GM12878 (cell line): ENCODE measurements around the gene HDAC9. TPM values are rescaled to one million over a fixed set of nuclear protein-coding genes. Genes with fewer than 3 reads are reported as not detected.

Experiments
- ATAC-seq: fragments of 200-7000 bp; cut with Tn5 transposase; 3 replicates; pipeline ENCODE4 v1.9.1; 2020; ENCODE audit warnings: mild to moderate bottlenecking, moderate library complexity
- BruUV-seq: library from RNA; stranded (reverse); fragments of 400-500 nt; replicated peaks from 2 replicates; lab custom pipeline; 2021; lab: Mats Ljungman, UMichigan
- CTCF ChIA-PET: fragments of 300-600 bp; sonication (Branson Sonifier 250); formaldehyde crosslinking; extraction: SDS; loops from one replicate; lab custom pipeline; 2021; ENCODE audit warnings: inconsistent platforms; lab: Yijun Ruan, JAX
- POLR2A ChIA-PET: fragments of 350-600 bp; formaldehyde crosslinking; extraction: SDS; loops from one replicate; lab custom pipeline; 2021; ENCODE audit warnings: inconsistent platforms; lab: Charles Lee
- RAD21 ChIA-PET: fragments of 300-600 bp; sonication (Branson Sonifier 250); formaldehyde crosslinking; loops from one replicate; lab custom pipeline; 2023; ENCODE audit warnings: antibody characterized with exemption; ENCODE audit not compliant: unreplicated experiment; lab: Charles Lee
- SMC1A ChIA-PET: fragments of 300-600 bp; sonication (Branson Sonifier 250); formaldehyde crosslinking; loops from one replicate; lab custom pipeline; 2023; ENCODE audit not compliant: unreplicated experiment, uncharacterized antibody; lab: Charles Lee
- DNase-seq: peaks from one replicate; pipeline ENCODE4 v3.0.0-alpha.2; 2011; ENCODE audit warnings: low read depth, low spot score
- FAIRE-seq: peaks from 3 replicates; lab custom pipeline; 2011; peaks lifted over from hg19 to GRCh38; lab: Jason Lieb, UNC
- H2AFZ ChIP-seq: 2 replicates; pipeline ENCODE4 v1.6.0; 2011; ENCODE audit warnings: low read depth, low read length, control low read depth; ENCODE audit not compliant: control insufficient read depth
- H3K27ac ChIP-seq: 2 replicates; pipeline ENCODE4 v1.5.1; 2011; ENCODE audit warnings: control low read depth; ENCODE audit not compliant: control insufficient read depth, insufficient read depth
- H3K27me3 ChIP-seq, 2 experiments: replicated peaks in 1 of 2; 2 replicates each; pipeline versions ENCODE4 v1.6.0 to v1.6.1; 2011; ENCODE audit warnings: low read length in 1 of 2; ENCODE audit not compliant: control insufficient read depth in 2 of 2, insufficient read depth in 2 of 2
- H3K36me3 ChIP-seq, 2 experiments: 2 replicates each; pipeline ENCODE4 v1.5.1; 2011; ENCODE audit warnings: low read length in 1 of 2; ENCODE audit not compliant: control insufficient read depth in 2 of 2, insufficient read depth in 2 of 2
- H3K4me1 ChIP-seq: 2 replicates; pipeline ENCODE4 v1.6.1; 2011; ENCODE audit warnings: mild to moderate bottlenecking, low read length, moderate library complexity, mixed read lengths; ENCODE audit not compliant: control insufficient read depth, insufficient read depth
- H3K4me2 ChIP-seq: 2 replicates; pipeline ENCODE4 v1.6.0; 2011; ENCODE audit warnings: control low read depth; ENCODE audit not compliant: control insufficient read depth, insufficient read depth
- H3K4me3 ChIP-seq: fragments of 200-600 bp; sonication (generic); 2 replicates; pipeline ENCODE4 v1.5.1; 2016
- H3K79me2 ChIP-seq: 2 replicates; pipeline ENCODE4 v1.6.0; 2011; ENCODE audit warnings: low read length; ENCODE audit not compliant: control insufficient read depth, insufficient read depth
- H3K9ac ChIP-seq: 2 replicates; pipeline ENCODE4 v1.8.0; 2011; ENCODE audit warnings: low read length, control low read depth, mixed read lengths; ENCODE audit not compliant: control insufficient read depth, insufficient read depth
- H3K9me3 ChIP-seq: replicated peaks from 3 replicates; pipeline ENCODE4 v1.5.1; 2011; ENCODE audit warnings: mild to moderate bottlenecking, low read length; ENCODE audit not compliant: control insufficient read depth, insufficient read depth
- H4K20me1 ChIP-seq: 2 replicates; pipeline ENCODE4 v1.6.0; 2011; ENCODE audit not compliant: control insufficient read depth, insufficient read depth
- BACH1 ChIP-seq: fragments of 450-650 bp; IDR thresholded peaks from 2 replicates; pipeline ENCODE4 v1.6.1; 2017; ENCODE audit warnings: mild to moderate bottlenecking, borderline replicate concordance
- BCL11A ChIP-seq: IDR thresholded peaks from 2 replicates; pipeline ENCODE4 v1.6.1; 2011; ENCODE audit warnings: low read depth, low read length
- ESRRA ChIP-seq: IDR thresholded peaks from 2 replicates; pipeline ENCODE4 v1.6.1; 2012; ENCODE audit warnings: mild to moderate bottlenecking, low read length, improper control_type of control experiment
- MEF2B ChIP-seq: fragments of 450-650 bp; IDR thresholded peaks from 2 replicates; pipeline ENCODE4 v1.6.1; 2018; ENCODE audit warnings: mild to moderate bottlenecking, moderate library complexity; ENCODE audit not compliant: partially characterized antibody, poor library complexity, severe bottlenecking
- RAD21 ChIP-seq: IDR thresholded peaks from 2 replicates; pipeline ENCODE4 v1.6.1; 2011; ENCODE audit warnings: mild to moderate bottlenecking, low read depth, low read length, moderate library complexity; ENCODE audit not compliant: insufficient read depth
- SMAD5 ChIP-seq: IDR thresholded peaks from 2 replicates; pipeline ENCODE4 v1.6.1; 2016; ENCODE audit warnings: antibody characterized with exemption, low read depth
- SREBF2 ChIP-seq: IDR thresholded peaks from 2 replicates; pipeline ENCODE4 v1.6.1; 2012; ENCODE audit warnings: mild to moderate bottlenecking, low read length
- ZNF24 ChIP-seq: fragments of 450-650 bp; IDR thresholded peaks from 2 replicates; pipeline ENCODE4 v1.6.1; 2017; ENCODE audit warnings: antibody characterized with exemption, mild to moderate bottlenecking
- WGBS: methylation state at CpG from one replicate; pipeline ENCODE4 v1.1.6; 2016; ENCODE audit warnings: low lambda C conversion rate; ENCODE audit not compliant: insufficient replicate concordance, insufficient coverage; ENCODE audit errors: missing lambda C conversion rate; 5-methylcytosine and 5-hydroxymethylcytosine counted together
- in situ Hi-C: fragments of 300-500 bp; cut with MboI; formaldehyde crosslinking; loops from 9 replicates; pipeline ENCODE4 v1.14.3; 2018; ENCODE audit warnings: mixed read lengths
- intact Hi-C: fragments of 100-400 bp; cut with micrococcal nuclease; formaldehyde crosslinking; loops from one replicate; pipeline ENCODE4 v1.14.2; 2022; ENCODE audit not compliant: unreplicated experiment
- polyA plus RNA-seq, 11 experiments: library from polyadenylated mRNA; depleted of rRNA in 4 of 11; unstranded in 6 of 11; stranded (reverse) in 5 of 11; fragments of >200 nt; fragmentation: Nextera tagmentation in 4 of 11; fragmentation: Illumina TruSeq in 1 of 11; extraction: Ambion mirVana in 4 of 11; extraction: Trizol in 1 of 11; gene quantifications; 1 replicate in 1 of 11; 2 replicates in 10 of 11; pipeline versions ENCODE4 v1.2.1 to v1.2.3, GENCODE V29; 2011 to 2016; ENCODE audit warnings: inconsistent platforms in 2 of 11, missing spikeins in 2 of 11, low read depth in 1 of 11
- total RNA-seq, 4 experiments: library from RNA; depleted of rRNA in 3 of 4; stranded (reverse); fragments of >200 nt in 3 of 4; fragmentation: Illumina TruSeq in 1 of 4; extraction: Trizol in 1 of 4; gene quantifications; 2 replicates each; pipeline versions ENCODE4 v1.2.1 to v1.2.3, GENCODE V29; 2013 to 2021
- TF ChIP-seq, protein P1 (sequence below): fragments of 450-650 bp; formaldehyde crosslinking; IDR thresholded peaks from 2 replicates; pipeline ENCODE4 v1.5.0; 2022; ENCODE audit warnings: mild to moderate bottlenecking, missing genetic modification characterization
- TF ChIP-seq, protein P2 (sequence below): IDR thresholded peaks from 2 replicates; pipeline ENCODE4 v1.6.1; 2011; ENCODE audit warnings: borderline replicate concordance, low read depth, mild to moderate bottlenecking, moderate library complexity, mixed read lengths, low read length; ENCODE audit not compliant: insufficient read depth; ENCODE audit errors: extremely low read length
- TF ChIP-seq, protein P3 (sequence below): fragments of 450-650 bp; IDR thresholded peaks from 2 replicates; pipeline ENCODE4 v1.6.1; 2014; ENCODE audit warnings: mild to moderate bottlenecking

The HDAC9 gene
- total and polyA plus RNA-seq, 10 of the 15 experiments (the other 5 are each of a cell fraction or from before 2014, with no cell fraction given), result 0.73 to 12.8 (median 0.92) TPM

DNA sequence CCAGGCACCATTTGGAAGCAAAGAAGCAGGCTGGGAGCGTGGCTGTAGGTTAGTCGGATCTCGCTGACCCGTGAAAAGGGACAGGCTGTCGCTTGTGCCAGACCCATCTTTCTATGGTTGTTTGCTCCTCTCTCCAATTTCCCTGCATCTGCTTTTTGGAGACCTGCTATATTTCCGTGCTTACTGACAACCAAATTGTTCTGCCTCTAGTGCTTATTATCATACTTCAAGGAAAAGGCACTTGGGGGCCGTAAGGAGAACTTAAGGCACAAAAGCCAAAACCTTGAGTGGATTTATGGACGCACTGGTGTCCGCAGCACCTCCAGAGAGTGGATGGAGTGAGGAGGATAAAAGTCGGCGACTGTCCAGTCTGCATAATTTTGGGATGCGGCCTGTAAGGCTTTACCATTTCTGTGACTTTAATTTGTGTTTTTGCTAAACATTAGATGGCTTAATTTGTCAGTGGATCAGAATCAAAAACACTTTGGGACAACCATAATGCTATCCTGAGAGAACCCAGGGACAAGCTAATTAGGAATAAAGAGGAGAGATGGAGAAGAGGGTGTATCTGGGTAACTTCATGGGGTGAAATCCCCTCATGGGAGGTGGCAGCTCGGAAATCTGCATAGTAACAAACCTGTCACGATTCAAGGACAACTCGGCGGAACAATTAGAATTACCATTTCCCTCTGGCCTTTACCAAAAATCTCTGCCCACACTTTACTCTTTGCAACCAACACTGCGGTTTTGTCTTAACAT is 206.7 kb downstream of the HDAC9 start:
- no TSS peak for BruUV-seq
- TF ChIP-seq, protein P1, sequence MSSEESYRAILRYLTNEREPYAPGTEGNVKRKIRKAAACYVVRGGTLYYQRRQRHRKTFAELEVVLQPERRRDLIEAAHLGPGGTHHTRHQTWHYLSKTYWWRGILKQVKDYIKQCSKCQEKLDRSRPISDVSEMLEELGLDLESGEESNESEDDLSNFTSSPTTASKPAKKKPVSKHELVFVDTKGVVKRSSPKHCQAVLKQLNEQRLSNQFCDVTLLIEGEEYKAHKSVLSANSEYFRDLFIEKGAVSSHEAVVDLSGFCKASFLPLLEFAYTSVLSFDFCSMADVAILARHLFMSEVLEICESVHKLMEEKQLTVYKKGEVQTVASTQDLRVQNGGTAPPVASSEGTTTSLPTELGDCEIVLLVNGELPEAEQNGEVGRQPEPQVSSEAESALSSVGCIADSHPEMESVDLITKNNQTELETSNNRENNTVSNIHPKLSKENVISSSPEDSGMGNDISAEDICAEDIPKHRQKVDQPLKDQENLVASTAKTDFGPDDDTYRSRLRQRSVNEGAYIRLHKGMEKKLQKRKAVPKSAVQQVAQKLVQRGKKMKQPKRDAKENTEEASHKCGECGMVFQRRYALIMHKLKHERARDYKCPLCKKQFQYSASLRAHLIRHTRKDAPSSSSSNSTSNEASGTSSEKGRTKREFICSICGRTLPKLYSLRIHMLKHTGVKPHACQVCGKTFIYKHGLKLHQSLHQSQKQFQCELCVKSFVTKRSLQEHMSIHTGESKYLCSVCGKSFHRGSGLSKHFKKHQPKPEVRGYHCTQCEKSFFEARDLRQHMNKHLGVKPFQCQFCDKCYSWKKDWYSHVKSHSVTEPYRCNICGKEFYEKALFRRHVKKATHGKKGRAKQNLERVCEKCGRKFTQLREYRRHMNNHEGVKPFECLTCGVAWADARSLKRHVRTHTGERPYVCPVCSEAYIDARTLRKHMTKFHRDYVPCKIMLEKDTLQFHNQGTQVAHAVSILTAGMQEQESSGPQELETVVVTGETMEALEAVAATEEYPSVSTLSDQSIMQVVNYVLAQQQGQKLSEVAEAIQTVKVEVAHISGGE (CRISPR knock-in tag), result no peak
- TF ChIP-seq ESRRA (no peak), RAD21 (no peak), ZNF24 (no peak), MEF2B (no peak), BACH1 (no peak), BCL11A (no peak), SMAD5 (no peak), SREBF2 (no peak)
- TF ChIP-seq, protein P2, sequence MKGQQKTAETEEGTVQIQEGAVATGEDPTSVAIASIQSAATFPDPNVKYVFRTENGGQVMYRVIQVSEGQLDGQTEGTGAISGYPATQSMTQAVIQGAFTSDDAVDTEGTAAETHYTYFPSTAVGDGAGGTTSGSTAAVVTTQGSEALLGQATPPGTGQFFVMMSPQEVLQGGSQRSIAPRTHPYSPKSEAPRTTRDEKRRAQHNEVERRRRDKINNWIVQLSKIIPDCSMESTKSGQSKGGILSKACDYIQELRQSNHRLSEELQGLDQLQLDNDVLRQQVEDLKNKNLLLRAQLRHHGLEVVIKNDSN, result no peak
- TF ChIP-seq, protein P3, sequence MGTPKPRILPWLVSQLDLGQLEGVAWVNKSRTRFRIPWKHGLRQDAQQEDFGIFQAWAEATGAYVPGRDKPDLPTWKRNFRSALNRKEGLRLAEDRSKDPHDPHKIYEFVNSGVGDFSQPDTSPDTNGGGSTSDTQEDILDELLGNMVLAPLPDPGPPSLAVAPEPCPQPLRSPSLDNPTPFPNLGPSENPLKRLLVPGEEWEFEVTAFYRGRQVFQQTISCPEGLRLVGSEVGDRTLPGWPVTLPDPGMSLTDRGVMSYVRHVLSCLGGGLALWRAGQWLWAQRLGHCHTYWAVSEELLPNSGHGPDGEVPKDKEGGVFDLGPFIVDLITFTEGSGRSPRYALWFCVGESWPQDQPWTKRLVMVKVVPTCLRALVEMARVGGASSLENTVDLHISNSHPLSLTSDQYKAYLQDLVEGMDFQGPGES, result no peak
- ChIA-PET RAD21 (no interaction called here), SMC1A (no interaction called here), CTCF (no interaction called here), POLR2A (no interaction called here)
- ATAC-seq (no peak), DNase-seq (no peak), FAIRE-seq (no peak)
- no peaks in the 10 kb centered on the region for H4K20me1 ChIP-seq
- H3K27ac ChIP-seq, result no peak overlapping the region
- H3K4me2 ChIP-seq, result no peak overlapping the region
- no peaks in the 10 kb centered on the region for H3K9me3 ChIP-seq
- H3K9ac ChIP-seq, result no peak overlapping the region
- no peaks in the 10 kb centered on the region for H3K36me3 ChIP-seq
- no peak overlapping the region for H2AFZ ChIP-seq
- H3K4me1 ChIP-seq, result no peaks in the 10 kb centered on the region
- H3K79me2 ChIP-seq, result no peaks in the 10 kb centered on the region
- no peaks in the 10 kb centered on the region for H3K27me3 ChIP-seq
- in situ Hi-C loops (no loop called here), intact Hi-C loops (no loop called here)
- H3K4me3 ChIP-seq, result no peak overlapping the region
- WGBS, result 70% methylated on average over 17 of the region's 17 CpGs
